Astrocyte of the cerebellum (primary cell): Measurements from ENCODE around the gene XCR1.

Source experiments
- DNase-seq: peaks from one replicate; pipeline ENCODE4 v3.0.0-alpha.2; 2011; ENCODE audit warnings: low read depth
- H3K4me3 ChIP-seq: 2 replicates; pipeline ENCODE4 v1.5.1; 2011; ENCODE audit warnings: mild to moderate bottlenecking, low read depth, low read length, moderate library complexity
- in situ Hi-C: cut with HindIII; loops from 2 replicates; pipeline ENCODE4 v1.10.0; 2017; ENCODE audit warnings: low sequenced_read_pairs
- TF ChIP-seq, protein P1 (sequence below): IDR thresholded peaks from 2 replicates; pipeline ENCODE4 v1.5.1; 2012; ENCODE audit warnings: low read length, low read depth, moderate library complexity, mild to moderate bottlenecking; ENCODE audit errors: missing control alignments

Gene XCR1

DNA sequence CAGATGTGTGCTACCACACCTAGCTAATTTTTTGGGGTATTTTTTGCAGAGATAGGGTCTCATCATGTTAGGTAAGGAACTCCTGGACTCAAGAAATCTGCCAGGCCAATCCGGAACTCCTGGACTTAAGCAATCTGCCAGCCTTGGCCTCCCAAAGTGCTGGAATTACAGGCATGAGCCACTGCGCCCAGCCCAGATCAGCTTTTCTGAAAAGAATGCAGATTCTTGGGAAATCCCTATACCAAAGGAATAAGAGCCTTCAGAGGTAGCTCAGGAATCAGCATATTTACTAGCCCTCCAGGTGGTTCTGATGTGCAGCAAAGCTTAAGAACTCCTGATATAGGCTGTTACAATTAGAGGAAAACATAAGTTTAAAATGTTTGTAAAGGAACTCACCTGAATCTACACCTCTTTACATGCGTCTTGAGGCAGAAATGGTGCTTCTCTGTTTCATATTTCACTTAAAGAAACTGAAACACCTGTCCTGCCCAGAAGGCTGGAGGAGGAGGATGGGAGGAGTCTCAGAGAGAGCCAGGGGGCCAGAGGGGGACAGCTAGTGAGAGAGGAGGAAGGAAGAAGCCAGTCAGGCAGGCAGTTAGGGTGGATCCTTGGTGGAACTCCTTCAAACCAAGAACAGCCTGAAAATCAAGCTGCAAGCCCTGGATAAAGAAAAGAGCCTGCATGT, at the start of gene XCR1:
Gene XCR1 (minus strand): TSS at position 463 of the 685 bp plus-strand sequence. CDS start 5,536 bp downstream, outside the sequence.
- no peak for DNase-seq
- TF ChIP-seq, protein P1, sequence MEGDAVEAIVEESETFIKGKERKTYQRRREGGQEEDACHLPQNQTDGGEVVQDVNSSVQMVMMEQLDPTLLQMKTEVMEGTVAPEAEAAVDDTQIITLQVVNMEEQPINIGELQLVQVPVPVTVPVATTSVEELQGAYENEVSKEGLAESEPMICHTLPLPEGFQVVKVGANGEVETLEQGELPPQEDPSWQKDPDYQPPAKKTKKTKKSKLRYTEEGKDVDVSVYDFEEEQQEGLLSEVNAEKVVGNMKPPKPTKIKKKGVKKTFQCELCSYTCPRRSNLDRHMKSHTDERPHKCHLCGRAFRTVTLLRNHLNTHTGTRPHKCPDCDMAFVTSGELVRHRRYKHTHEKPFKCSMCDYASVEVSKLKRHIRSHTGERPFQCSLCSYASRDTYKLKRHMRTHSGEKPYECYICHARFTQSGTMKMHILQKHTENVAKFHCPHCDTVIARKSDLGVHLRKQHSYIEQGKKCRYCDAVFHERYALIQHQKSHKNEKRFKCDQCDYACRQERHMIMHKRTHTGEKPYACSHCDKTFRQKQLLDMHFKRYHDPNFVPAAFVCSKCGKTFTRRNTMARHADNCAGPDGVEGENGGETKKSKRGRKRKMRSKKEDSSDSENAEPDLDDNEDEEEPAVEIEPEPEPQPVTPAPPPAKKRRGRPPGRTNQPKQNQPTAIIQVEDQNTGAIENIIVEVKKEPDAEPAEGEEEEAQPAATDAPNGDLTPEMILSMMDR, result no peak
- in situ Hi-C loops, result no loop called here
- H3K4me3 ChIP-seq, result no peak within 1 kb of the TSS

DNA sequence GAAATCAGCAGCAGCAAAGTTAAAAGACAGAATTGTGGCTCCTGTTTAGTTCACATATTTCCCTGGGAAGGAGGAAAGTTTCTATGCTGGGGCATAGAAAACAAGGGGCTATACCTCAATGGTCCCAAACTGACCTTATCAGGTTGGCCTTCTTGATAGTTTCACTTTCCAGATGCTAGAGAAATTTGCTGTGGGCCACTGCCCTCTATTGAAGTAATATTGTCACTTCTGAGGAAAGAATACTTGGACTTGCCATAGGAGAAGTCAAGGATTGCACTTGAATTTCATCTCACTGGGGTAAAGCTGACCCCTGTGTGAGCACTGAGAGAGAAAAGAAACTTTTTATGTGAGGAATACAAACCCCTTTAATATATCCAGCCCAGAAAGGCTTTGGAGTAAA, 49.3 kb upstream of the XCR1 start:
- no peak overlapping the region for H3K4me3 ChIP-seq
- in situ Hi-C loops, result loop anchor here (5.0 to 25.0 kb wide), 3 partner anchors 44 to 139 kb away; partner anchors contain the start of gene CXCR6
- DNase-seq, result no peak
- TF ChIP-seq, protein P1, result peak; percentile 11

GRCh38 chr3:46075816-46076215, 48.5 kb upstream of the XCR1 start:
- TF ChIP-seq, protein P1, result no peak
- in situ Hi-C loops, result loop anchor here (5.0 to 25.0 kb wide), 3 partner anchors 44 to 139 kb away; partner anchors contain the start of gene CXCR6
- no peak overlapping the region for H3K4me3 ChIP-seq
- no peak for DNase-seq

DNA sequence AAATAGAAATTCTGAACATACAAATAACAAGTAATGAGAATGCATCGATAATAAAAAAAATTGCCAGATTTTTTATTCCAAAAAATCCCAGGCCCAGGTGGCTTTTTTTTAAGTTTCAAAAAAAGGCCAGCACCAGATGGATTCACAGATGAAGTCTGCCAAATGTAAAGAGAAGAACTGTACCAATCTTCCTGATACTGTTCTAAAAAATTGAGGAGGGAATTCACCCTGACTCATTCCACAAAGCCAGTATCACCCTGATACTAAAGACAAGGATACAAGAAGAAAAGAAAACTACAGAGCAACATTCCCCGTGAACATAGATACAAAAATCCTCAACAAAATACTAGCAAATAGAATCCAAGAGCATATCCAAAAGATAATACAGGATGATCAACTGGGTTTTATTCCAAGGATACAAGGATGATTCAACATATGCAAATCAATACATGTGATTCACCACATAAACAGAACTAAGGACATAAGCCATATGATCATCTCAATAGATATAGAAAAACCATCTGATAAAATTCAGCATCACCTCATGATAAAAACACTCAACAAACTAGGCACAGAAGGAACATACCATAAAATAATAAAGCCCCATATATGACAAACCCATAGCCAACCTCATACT, 44.1 kb upstream of the XCR1 start:
- in situ Hi-C loops, result no loop called here
- DNase-seq, result no peak
- TF ChIP-seq, protein P1, result no peak
- no peak overlapping the region for H3K4me3 ChIP-seq

DNA sequence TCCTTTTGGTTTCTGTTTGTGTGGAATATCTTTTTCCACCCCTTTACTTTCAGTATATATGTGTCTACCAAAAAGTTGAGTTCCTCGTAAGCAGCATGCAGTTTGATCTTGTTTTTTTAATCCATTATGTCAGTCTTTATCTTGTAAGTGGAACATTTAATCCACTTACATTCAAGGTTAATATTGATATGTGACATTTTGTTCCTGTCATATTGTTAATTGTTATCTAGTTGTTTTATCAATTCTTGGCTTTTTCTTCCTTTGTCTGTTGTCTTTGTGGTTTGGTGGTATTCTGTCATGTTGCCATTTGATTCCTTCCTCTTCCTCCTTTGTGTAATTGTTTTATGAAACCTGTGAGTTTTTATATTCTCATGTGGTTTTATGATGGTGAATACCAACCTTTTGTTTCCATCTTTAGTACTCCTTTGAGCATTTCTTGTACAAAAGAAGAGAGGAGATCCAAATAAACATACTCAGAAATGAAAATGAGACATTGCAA, 43.4 kb upstream of the XCR1 start:
- TF ChIP-seq, protein P1, result no peak
- no peak overlapping the region for H3K4me3 ChIP-seq
- in situ Hi-C loops, result no loop called here
- no peak for DNase-seq

DNA sequence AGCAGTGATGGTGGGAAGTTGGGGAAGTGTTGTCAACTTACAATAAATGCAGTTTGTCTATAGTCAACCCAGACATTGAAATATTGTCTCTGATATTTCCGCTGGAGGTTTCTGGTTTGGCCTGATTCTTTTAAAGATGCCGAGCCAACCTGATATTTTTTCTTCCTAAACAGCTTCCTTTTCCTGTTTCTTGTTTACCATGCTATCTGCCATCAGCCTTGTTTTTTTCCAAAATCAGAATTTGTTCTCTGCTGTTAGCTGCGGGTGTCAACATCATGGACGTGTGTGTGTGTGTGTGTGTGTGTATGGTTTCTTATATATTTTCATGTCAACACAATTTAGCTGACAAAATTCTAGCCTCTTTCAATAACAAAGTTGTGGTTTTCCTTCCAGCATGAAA, 41.2 kb upstream of the XCR1 start:
- DNase-seq, result no peak
- in situ Hi-C loops, result no loop called here
- TF ChIP-seq, protein P1, result no peak
- H3K4me3 ChIP-seq, result no peak overlapping the region
